ENCODE results near the gene INPP5K.
"Not testable (repeated sequence)": the region's sequence is repeated elsewhere in the genome, so short reads cannot be mapped to it uniquely, and the experiment has no call there.

The INPP5K gene

DNA sequence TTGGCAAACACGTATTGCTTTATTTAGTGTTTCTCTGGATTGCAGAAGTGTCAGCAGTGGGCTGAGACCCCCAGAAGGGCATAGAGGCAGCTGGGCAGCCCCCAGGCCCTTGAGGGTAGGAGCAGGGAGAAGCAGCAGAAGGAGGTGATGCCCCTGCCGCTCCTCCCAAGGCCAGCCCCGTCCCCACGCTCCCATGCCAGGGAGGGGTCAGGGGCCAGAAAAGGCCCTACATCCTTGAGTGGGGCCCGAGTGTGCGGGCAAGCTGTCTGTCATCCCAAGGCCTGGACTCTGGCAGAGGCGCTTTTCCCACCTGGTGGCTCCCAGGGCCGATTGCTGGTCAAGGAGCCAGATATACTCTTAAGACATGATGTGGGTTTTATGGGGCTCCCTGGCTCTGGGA lies 52.2 kb downstream of the INPP5K start:
- no peak for DNase-seq (ENCODE audit: low read depth in 2 of 2)

DNA sequence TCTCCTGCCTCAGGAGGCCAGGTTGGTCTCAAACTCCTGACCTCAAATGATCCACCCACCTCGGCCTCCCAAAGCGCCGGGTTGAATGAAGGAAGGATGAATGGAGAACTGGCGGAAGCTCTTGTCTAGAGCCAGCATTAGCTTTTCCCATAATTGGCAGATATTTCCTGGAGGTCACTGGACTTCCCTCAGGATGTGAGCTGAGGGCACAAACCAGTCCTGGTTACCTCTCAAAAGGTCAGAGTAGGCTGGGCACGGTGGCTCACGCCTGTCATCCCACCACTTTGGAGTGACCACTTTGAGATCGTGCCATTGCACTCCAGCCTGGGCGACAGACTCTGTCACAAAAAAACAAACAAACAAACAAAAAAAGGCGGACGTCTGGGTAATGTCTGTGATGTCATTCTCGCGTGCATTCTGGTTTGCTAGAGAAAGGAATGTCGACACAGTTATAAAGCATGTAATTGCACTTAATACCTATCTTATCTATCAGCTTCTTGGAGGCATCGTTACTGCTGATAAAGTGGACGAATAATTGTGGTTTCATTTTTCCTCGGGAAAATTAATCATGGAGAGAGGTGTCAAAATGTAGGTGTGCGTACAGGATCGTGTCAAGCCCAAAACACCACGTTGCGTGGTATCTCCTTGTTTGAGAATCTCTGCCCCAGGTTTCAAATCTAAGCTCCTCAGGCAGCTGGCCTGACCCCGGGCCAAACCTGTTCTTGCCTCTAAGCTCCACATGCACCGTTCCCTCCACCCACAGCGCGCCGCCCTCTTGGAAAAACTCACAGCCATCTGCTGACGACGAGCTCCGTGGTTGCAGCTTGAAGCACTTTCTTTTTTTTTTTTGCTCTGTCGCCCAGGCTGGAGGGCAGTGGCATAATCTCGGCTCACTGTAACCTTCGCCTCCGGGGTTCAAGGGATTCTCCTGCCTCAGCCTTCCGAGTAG lies 54.0 kb downstream of the INPP5K start:
- DNase-seq (ENCODE audit: low read depth in 2 of 2) = no peak

DNA sequence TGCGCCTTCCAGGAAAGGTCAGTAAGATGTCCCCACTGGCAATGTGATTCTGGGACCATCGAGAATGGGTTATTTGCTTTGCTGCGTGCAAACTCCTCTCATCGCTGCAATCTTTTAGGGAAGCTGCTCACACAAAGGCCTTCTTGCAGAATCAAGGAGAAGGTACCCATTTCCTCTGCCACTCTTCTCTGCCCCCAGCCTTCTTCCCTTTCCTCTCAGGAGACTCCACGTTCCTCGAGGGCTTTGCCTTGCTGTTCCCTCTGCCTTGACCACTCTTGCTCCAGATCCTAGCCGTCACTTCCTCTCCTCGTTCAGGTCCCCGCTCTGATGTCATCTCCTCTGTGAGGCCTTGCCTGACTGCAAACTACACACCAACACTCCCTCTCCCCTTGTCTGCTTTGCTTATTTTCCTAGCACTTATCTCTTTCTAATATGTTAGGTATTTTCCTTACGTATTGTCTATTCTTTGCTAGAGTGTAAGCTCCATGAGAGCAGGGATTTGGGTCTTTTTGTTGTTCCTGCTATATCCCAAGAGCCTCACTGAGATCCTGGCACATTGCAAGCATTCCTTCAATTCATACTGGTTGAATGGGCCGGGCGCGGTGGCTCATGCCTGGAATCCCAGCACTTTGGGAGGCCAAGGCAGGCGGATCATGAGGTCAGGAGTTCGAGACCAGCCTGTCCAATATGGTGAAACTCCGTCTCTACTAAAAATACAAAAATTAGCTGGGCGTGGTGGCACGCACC lies 55.0 kb downstream of the INPP5K start:
- no peak for DNase-seq (ENCODE audit: low read depth in 2 of 2)

DNA sequence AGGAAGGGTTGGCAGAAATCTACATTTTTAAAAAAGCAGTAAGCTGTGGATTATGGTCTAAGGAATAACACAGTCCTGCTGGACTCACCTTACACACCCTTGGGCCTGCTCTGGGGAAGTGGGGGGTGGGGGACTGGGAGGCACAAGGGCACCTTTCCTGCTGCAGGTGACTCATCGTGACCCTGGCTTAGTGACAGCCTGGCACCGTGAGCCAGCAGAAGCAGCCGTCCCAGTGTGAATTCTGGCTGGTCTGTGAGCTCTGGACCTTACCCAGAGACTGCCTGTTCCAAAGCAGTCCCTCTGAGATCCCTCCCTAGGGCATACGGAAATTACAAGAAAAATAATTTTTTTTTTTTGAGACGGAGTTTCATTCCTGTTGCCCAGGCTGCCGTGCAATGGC lies 56.2 kb downstream of the INPP5K start:
- DNase-seq (ENCODE audit: low read depth in 2 of 2) = no peak

DNA sequence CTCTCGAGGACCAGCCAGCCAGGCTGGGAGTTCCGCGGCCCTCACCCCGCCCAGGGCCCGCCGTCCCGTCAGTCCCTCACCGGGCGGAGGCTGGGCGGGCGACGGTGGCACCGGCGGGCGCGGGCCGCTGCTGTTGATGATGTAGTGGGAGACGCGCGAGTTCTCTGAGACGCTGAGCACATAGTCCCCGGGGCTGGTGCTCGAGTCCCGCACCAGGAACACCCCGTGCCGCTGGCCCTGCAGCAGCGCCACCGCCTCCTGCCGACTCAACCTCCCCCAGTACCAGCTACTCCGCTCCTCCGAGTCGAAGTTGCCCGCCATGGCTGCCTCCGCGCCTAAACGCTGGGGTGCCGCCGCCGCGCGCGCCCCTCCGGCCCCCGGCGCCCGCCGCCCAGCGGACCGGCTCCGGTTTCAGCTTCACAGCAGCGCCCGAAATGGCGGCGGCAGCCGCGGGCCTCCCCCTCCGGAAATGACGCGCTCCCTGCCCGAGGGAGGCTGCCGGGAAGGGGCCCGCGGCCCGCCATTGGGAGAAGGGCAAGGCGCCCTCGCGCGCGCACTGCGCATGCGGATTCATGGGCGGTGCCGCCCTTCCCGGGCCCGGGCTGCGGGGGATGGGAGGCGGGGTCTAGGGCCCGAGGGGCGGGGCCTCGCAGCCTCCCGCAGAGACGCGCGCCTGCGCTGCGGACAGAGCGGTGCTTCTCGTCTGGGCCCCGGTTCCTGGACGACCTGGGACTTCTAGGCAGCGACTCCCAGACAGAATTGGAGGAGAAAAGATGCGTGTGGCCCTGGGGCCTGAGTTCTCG lies 60.4 kb downstream of the INPP5K start, which contains the start of gene CRK:
Gene CRK, minus strand, starts transcription at position 436 of the 803 bp plus-strand sequence. Its CDS starts 115 bp downstream, at position 321.
- DNase-seq (ENCODE audit: low read depth in 2 of 2) = peak; percentile 95 to 96

DNA sequence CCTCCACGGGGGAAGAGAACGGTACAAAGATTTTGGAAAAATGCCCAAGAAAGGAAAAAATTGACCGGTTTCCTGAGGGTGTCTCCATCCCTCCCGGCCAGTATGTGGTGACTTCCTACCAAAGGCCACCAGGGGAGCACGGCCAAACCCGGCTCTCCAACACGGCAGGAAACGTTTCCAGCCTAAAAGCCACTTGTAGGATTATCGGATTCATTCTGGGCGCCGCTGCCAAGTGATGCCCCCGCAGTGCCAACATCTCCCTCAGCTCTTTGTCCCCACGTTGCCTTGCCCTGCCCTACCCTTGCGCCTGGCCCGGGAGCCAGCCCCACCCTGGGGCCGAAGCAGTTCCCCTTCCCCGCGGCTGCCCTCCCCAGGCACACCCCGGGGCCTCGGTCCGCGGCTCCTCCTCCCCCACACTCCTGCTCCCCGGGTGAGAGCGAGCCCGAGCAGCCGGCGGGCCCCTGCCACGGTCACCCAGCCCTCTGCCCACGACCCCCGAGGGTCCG lies 61.1 kb downstream of the INPP5K start:
- peak in 1 of 2 donors; percentile 6 for DNase-seq (ENCODE audit: low read depth in 2 of 2)

DNA sequence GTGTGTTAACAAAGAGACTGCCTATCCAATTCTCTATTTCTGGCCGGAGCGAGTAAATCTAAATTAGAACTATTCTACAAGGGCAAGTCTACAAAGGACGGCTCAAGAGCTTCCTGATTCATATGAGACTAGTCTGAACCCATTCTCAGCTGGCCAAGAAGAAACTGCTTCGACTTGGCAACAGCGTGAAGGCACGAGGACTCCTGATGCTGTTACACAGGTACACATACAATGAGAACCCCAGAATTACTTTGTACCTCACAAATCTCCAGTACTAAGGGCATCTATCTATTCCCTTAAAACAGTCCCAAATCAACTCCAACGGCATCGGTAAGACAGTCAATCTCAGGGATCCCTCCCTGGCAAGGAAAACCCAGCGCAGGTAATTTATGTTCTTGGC lies 61.9 kb downstream of the INPP5K start:
- no peak for DNase-seq (ENCODE audit: low read depth in 2 of 2)

DNA sequence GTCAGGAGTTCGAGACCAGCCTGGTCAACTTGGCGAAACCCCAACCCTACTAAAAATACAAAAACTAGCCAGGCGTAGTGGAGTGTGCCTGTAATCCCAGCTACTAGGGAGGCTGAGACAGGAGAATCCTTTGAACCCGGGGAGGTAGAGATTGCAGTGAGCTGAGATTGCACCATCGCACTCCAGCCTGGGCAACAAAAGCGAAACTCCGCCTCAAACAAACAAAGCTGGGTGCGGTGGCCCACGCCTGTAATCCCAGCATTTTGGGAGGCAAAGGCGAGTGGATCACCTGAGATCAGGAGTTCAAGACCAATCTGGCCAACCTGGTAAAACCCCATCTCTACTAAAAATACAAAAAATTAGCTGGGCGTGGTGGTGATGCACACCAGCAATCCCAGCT lies 62.7 kb downstream of the INPP5K start:
- not testable (repeated sequence) for DNase-seq (ENCODE audit: low read depth in 2 of 2)

DNA sequence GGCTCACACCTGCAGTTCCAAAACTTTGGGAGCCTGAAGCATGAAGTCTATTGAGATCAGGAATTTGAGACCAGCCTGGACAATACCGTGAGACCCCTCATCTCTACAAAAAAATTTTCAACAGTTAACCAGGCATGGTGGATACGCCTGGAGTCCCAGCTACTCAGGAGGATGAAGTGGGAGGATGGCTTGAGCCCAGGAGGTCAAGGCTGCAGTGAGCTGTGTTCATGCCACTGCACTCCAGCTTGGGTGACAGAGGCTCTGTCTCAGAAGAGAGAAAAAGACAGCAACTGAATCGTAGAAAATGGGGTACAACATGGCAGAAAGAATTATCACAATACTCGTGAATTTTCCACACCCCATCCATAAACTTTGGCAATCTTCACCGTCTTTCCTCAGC lies 63.6 kb downstream of the INPP5K start:
- DNase-seq (ENCODE audit: low read depth in 2 of 2) = no peak

DNA sequence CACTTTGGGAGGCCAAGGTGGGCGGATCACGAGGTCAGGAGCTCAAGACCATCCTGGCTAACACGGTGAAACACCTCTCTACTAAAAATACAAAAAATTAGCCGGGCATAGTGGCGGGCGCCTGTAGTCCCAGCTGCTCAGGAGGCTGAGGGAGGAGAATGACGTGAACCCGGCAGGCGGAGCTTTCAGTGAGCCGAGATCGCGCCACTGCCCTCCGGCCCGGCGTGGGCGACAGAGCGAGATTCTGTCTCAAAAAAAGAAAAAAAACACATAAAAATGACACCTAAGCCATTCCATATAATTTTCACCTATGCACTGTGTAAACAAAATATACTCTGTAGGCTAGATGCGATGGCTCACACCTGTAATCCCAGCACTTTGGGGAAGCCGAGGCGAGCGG lies 66.2 kb downstream of the INPP5K start:
- not testable (repeated sequence) for DNase-seq (ENCODE audit: low read depth in 2 of 2)

DNA sequence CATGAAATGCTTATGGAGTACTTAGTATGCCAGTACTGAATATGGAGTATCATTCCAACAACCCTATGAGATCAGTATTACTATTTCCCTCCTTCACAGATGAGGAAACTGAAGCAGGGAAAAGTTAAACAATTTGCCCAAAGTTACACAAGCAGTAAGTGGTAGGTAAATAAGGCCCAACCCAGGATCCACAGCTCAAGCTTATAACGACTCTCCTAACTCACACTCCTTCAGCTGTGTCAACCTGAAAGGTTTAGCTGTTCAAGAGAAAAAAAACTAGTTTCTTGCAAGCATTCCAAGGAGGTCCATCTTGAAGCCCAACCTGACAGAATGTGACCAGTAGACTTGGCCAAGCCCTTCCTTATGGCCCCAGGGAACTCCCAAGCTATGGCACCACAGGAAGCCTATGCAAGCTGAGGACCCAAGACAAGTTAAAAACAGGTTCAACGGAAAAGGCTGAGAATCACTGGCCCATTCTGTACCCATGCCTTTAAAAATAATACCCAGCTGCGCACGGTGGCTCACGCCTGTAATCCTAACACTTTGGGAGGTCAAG lies 66.9 kb downstream of the INPP5K start:
- DNase-seq (ENCODE audit: low read depth in 2 of 2) = no peak

DNA sequence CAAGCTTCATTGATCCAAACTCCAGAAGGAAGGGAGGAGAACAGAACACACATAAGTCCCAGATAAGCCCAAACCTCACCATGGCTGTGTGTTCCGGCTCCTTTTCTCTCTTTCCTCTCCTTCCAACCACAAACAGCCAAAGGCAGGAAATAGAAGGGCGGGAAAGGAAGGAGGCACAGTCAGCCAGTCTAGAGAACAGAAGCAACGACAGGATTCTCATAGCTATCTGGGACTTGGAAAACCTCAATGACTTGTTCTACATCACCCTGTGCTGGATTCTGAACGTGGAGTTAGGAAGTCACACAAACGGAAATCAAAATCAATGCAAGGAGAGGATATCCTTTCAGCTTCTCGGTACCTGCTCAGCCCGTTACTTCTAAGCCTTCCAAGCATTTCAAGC lies 69.4 kb downstream of the INPP5K start:
- DNase-seq (ENCODE audit: low read depth in 2 of 2) = no peak

DNA sequence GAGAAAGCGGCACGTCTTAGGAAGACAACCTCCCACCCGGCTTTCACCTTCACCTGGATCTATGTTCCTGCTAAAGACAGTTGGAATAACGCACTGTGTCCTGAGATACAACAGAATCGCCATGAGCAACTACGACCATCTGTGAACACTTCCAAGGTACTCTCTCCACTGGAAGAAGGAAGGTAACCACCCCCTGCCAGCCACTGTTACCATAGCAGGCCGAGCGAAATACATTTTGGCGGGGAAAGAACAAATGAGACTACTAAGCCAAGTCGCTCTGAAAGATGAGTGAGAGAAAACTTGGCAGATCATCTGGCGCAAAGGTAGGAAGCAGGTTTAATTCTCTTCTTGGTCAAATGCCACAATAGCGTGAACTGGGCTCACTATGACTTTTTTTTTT lies 70.2 kb downstream of the INPP5K start:
- no peak for DNase-seq (ENCODE audit: low read depth in 2 of 2)

DNA sequence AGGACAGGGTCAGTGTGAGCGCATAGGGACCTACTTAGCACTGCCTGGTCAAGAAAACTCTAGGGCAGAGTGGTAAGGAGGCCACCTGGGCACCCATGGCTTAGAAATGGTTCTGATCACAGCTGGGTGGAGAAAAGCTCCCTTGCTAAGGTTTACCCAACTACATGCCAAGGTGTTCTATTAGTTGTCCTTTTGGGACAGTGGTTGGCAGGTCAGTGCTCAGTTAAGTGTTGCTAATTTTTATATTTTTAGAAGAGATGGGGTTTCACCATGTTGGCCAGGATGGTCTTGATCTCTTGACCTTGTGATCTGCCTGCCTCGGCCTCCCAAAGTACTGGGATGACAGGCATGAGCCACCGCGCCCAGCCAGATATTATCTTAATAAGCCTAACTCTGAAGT lies 70.7 kb downstream of the INPP5K start:
- DNase-seq (ENCODE audit: low read depth in 2 of 2) = not testable (repeated sequence)
